ENCODE measurements around the gene DAGLB.

GRCh38 chr7:6440381-6440780 is 7.4 kb downstream of the DAGLB start:
- TF ChIP-seq YY1 (IDR thresholded peaks at IDR 0.05; ENCODE audit: insufficient read depth, insufficient read length) (no peak), ZNF274 (IDR thresholded peaks at IDR 0.05; ENCODE audit: low read depth, low read length) (no peak)
